ENCODE measurements around the gene DIRAS1. TPM values are rescaled to one million over a fixed set of nuclear protein-coding genes. Genes with fewer than 3 reads are reported as not detected.

Gene DIRAS1
- total RNA-seq, 1 experiment from 2014 or later: 33.7 TPM

DNA sequence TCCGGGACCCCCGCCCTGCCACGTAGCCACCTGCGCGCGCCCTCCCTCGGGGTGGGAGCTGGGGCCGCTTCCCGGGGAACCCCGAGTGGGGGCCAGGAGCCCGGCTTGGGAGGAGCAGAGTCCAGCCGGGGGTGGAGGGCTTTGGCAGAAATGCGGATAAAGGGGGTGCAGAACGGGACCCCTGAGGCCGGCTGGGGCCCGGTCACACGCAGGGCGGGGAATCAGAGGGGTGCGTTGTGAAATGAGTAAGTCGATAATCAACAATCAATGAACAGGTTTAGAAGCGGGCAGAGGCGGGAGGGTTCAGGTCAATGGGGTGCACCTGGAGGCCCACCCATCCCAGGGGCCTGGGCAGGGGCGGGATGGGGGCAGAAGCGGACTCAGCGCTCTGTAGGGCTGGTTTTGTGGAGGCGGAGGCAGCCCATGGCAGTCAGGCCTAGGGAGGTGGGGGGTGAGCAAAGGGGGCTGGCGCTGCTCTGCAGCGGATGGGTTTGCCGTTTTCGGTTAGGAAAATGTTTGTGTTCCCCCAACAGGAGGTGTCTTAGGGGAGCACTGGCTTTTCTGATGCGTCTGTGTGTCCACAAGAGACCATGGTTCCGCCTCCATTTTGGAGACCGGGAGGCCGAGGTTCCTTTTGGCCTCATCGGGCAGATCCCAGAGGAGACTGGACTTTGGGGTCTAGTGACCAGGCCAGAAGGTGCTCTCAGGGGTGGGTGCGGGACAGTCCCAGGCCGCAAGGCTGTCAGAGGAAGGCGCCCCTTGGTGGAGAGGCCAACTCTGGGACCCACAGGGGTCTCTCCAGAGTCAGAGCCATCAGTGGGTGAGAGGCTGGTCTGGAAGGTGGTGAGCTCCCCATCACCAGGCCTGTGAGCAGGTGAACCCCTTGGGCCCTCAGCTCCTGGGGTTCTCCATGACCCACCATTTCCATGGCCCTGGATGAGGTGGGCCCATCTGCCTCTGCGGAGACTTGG is 683 bp upstream of the DIRAS1 start:
- intact Hi-C loops (cut with micrococcal nuclease): no loop called here
- ATAC-seq (peak; percentile 1; the same call in 1 of the 2 replicates), DNase-seq (ENCODE audit: low read depth, low spot score) (no peak)
- Histone ChIP-seq H2AFZ (ENCODE audit: low read depth, low read length, poor library complexity, severe bottlenecking) (no peak overlapping the region), H3K36me3 (ENCODE audit: control insufficient read depth in 1 of 2, insufficient read depth in 2 of 2, low read length in 2 of 2) (no peaks in the 10 kb centered on the region), H3K27me3 (ENCODE audit: insufficient read depth, low read length) (no peaks in the 10 kb centered on the region), H3K9ac (ENCODE audit: low read length) (peak overlapping the region; percentile 59), H3K4me2 (ENCODE audit: low read length) (peak overlapping the region; percentile 81), H3K79me2 (ENCODE audit: insufficient read depth, low read length) (peaks cover 11% of the 10 kb centered on the region; the same call in 1 of the 2 replicates), H3K4me3 (replicated peaks in 1 of 2; ENCODE audit: low read depth in 1 of 2, low read length in 2 of 2) (peak overlapping the region; percentile 45 to 54), H4K20me1 (ENCODE audit: insufficient read depth) (no peaks in the 10 kb centered on the region), H3K27ac (ENCODE audit: low read depth, low read length) (peak overlapping the region; percentile 57; the same call in 1 of the 2 replicates), H3K4me1 (ENCODE audit: control insufficient read depth in 1 of 2, insufficient read depth in 2 of 2, low read length in 2 of 2) (peaks cover 21 to 41% of the 10 kb centered on the region in 2 experiments), H3K9me2 (ENCODE audit: insufficient read depth) (no peaks in the 10 kb centered on the region), H3K9me3 (ENCODE audit: control insufficient read depth in 1 of 2, insufficient read depth in 1 of 2, low read depth in 1 of 2, low read length in 2 of 2) (no peaks in the 10 kb centered on the region)
- ChIA-PET CTCF (no interaction called here), RAD21 (ENCODE audit: low non-redundant PET in 1 of 2, low total read pairs in 2 of 2, uncharacterized antibody in 2 of 2, unreplicated experiment in 2 of 2) (no interaction called here), POLR2A (interaction anchor here (0.9 kb wide), 1 partner anchor 337 kb away, joined by 4 read pairs; no protein-coding TSS in a partner anchor)
- TF ChIP-seq RAD21 (IDR thresholded peaks at IDR 0.05; ENCODE audit: low read depth) (no peak), ZNF274 (IDR thresholded peaks at IDR 0.05; ENCODE audit: low read depth, low read length) (no peak), MAX (IDR thresholded peaks at IDR 0.05) (no peak), CEBPB (IDR thresholded peaks at IDR 0.05; ENCODE audit: low read depth) (no peak), FOSL1 (IDR thresholded peaks at IDR 0.05; ENCODE audit: low read depth) (no peak), ELF1 (IDR thresholded peaks at IDR 0.05; ENCODE audit: borderline replicate concordance, low read depth) (no peak), CTCF (IDR thresholded peaks at IDR 0.05 in 2 of 3, conservative IDR thresholded peaks at IDR 0.05 in 1 of 3; ENCODE audit: borderline replicate concordance in 1 of 3, insufficient read depth in 1 of 3, low read depth in 2 of 3, low read length in 2 of 3) (no peak)
- BruUV-seq (replicated peaks): no TSS peak
